Measurements from ENCODE around the gene SEC16A.

DNA sequence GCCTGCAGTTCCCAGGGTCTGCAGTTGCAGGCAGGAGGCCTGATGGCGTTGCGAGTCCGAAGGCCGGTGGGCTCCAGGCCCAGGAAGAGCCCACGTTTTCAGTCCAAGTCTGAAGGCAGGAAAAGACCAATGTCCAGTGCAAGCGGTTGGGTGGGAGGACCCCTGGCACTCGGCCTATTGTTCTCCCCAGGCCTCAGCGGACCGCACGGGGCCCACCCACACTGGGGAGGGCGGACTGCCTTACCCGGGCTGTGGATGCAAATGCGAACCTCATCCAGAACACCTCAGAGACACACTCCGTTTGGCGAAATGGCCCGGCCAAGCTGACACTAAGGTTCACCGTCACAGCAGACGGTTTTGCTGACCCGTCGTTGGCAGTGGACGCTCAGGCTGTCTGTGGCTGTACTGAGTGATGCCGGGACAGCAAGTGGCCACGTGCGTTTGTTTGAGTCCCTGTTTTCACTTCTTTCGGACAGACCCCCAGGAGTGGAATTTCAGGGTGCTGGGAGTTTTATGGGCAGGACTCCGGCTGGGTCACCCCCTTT lies 10.2 kb upstream of the SEC16A start:
- TF ChIP-seq CTCF (IDR thresholded peaks at IDR 0.05): no peak
- TF ChIP-seq POLR2A (IDR thresholded peaks at IDR 0.05): no peak

Data from stomach (tissue), 4 donors.